ENCODE data around the gene RAB11FIP2. TPM values are rescaled to one million over a fixed set of nuclear protein-coding genes. Genes with fewer than 3 reads are reported as not detected.

RAB11FIP2 gene
- total RNA-seq, 1 donor from 2014 or later: 14.5 TPM

- intact Hi-C loops (cut with micrococcal nuclease): no loop called here
- Mint-ChIP-seq H3K4me3 (no peak overlapping the region), H3K27ac (no peak overlapping the region), H3K4me1 (no peaks in the 10 kb centered on the region), H3K9me3 (no peaks in the 10 kb centered on the region), H3K27me3 (peaks cover 15% of the 10 kb centered on the region), H3K36me3 (ENCODE audit: low read depth) (no peaks in the 10 kb centered on the region)
- DNase-seq: no peak
Observed at GRCh38 chr10:117956972-117957371, 89.8 kb downstream of the RAB11FIP2 start.

- Mint-ChIP-seq H3K9me3 (no peaks in the 10 kb centered on the region), H3K4me3 (no peak overlapping the region), H3K36me3 (ENCODE audit: low read depth) (no peaks in the 10 kb centered on the region), H3K27me3 (peaks cover 8% of the 10 kb centered on the region), H3K27ac (no peak overlapping the region), H3K4me1 (no peaks in the 10 kb centered on the region)
- intact Hi-C loops (cut with micrococcal nuclease): no loop called here
- no peak for DNase-seq
Observed at GRCh38 chr10:117955176-117955575, 91.6 kb downstream of the RAB11FIP2 start.
